ENCODE measurements around the gene XAB2. TPM values are rescaled to one million over a fixed set of nuclear protein-coding genes. Genes with fewer than 3 reads are reported as not detected.

The XAB2 gene
- total RNA-seq, 2 donors from 2014 or later = 34.5 to 36.3 TPM

DNA sequence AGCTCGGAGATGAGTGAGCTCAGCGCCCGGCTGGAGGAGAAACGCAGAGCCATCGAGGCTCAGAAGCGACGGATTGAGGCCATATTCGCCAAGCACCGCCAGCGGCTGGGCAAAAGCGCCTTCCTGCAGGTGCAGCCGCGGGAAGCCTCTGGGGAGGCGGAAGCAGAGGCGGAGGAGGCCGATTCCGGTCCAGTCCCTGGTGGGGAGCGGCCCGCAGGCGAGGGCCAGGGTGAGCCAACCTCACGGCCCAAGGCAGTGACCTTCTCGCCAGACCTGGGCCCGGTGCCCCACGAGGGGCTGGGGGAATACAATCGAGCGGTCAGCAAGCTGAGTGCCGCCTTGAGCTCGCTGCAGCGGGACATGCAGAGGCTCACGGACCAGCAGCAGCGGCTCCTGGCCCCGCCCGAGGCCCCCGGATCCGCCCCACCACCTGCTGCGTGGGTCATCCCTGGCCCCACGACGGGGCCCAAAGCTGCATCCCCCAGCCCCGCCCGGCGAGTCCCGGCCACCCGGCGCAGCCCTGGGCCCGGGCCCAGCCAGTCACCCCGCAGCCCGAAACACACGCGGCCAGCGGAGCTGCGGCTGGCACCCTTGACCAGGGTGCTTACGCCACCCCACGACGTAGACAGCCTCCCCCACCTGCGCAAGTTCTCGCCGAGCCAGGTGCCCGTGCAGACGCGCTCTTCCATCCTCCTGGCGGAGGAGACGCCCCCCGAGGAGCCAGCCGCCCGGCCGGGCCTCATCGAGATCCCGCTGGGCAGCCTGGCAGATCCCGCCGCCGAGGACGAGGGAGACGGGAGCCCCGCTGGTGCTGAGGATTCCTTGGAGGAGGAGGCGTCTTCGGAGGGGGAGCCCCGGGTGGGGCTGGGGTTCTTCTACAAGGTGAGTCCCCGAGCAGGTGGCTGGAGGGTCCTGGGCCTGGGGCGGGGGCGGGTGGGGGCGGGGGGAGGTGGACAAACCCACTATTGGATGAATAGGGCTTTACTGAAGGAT is 16.8 kb downstream of the XAB2 start:
- no peaks in the 10 kb centered on the region for H3K27me3 ChIP-seq
- H3K27ac ChIP-seq = no peak overlapping the region
- DNase-seq (no peak), ATAC-seq (no peak)
- H3K36me3 ChIP-seq (replicated peaks in 1 of 2; ENCODE audit: insufficient read depth in 1 of 2, low read depth in 2 of 2) = peaks cover 14 to 15% of the 10 kb centered on the region in 2 donors
- no peaks in the 10 kb centered on the region for H3K9me3 ChIP-seq
- TF ChIP-seq POLR2A (IDR thresholded peaks at IDR 0.05) = no peak
- TF ChIP-seq, protein P1, sequence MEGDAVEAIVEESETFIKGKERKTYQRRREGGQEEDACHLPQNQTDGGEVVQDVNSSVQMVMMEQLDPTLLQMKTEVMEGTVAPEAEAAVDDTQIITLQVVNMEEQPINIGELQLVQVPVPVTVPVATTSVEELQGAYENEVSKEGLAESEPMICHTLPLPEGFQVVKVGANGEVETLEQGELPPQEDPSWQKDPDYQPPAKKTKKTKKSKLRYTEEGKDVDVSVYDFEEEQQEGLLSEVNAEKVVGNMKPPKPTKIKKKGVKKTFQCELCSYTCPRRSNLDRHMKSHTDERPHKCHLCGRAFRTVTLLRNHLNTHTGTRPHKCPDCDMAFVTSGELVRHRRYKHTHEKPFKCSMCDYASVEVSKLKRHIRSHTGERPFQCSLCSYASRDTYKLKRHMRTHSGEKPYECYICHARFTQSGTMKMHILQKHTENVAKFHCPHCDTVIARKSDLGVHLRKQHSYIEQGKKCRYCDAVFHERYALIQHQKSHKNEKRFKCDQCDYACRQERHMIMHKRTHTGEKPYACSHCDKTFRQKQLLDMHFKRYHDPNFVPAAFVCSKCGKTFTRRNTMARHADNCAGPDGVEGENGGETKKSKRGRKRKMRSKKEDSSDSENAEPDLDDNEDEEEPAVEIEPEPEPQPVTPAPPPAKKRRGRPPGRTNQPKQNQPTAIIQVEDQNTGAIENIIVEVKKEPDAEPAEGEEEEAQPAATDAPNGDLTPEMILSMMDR (IDR thresholded peaks at IDR 0.05) = no peak
- no peak overlapping the region for H3K4me3 ChIP-seq
- peaks cover 5% of the 10 kb centered on the region for H3K4me1 ChIP-seq
- WGBS, 2 donors = 94% methylated on average over 32 to 40 of the region's 81 CpGs
- intact Hi-C loops (cut with DNase I) = no loop called here

DNA sequence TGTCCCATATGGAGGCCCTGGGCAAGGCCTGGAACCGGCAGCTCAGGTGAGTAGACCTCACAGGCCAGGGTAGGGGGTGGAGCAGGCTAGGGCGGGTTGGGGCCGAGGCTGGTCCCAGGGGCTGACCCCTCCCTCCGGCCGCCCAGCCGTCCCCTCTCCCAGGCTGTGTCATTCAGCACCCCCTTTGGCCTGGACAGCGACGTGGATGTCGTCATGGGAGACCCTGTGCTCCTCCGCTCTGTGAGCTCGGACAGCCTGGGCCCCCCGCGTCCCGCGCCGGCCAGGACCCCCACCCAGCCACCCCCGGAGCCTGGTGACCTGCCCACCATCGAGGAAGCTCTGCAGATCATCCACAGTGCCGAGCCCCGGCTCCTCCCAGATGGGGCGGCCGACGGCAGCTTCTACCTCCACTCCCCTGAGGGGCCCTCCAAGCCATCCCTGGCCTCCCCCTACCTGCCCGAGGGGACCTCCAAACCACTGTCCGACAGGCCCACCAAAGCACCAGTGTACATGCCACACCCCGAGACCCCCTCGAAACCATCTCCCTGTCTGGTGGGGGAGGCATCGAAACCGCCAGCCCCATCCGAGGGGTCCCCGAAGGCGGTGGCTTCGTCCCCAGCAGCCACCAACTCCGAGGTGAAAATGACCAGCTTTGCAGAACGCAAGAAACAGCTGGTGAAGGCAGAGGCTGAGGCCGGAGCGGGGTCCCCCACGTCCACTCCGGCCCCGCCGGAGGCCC is 17.6 kb downstream of the XAB2 start:
- WGBS, 2 donors = 87 to 94% methylated on average over 11 to 39 of the region's 41 CpGs
- Histone ChIP-seq H3K9me3 (no peaks in the 10 kb centered on the region), H3K27me3 (no peaks in the 10 kb centered on the region), H3K36me3 (replicated peaks in 1 of 2; ENCODE audit: insufficient read depth in 1 of 2, low read depth in 2 of 2) (peaks cover 13 to 14% of the 10 kb centered on the region in 2 donors), H3K4me3 (no peak overlapping the region), H3K27ac (no peak overlapping the region), H3K4me1 (no peaks in the 10 kb centered on the region)
- intact Hi-C loops (cut with DNase I) = no loop called here
- TF ChIP-seq, protein P1 (IDR thresholded peaks at IDR 0.05) = no peak
- TF ChIP-seq POLR2A (IDR thresholded peaks at IDR 0.05) = no peak
- ATAC-seq (no peak), DNase-seq (no peak)

DNA sequence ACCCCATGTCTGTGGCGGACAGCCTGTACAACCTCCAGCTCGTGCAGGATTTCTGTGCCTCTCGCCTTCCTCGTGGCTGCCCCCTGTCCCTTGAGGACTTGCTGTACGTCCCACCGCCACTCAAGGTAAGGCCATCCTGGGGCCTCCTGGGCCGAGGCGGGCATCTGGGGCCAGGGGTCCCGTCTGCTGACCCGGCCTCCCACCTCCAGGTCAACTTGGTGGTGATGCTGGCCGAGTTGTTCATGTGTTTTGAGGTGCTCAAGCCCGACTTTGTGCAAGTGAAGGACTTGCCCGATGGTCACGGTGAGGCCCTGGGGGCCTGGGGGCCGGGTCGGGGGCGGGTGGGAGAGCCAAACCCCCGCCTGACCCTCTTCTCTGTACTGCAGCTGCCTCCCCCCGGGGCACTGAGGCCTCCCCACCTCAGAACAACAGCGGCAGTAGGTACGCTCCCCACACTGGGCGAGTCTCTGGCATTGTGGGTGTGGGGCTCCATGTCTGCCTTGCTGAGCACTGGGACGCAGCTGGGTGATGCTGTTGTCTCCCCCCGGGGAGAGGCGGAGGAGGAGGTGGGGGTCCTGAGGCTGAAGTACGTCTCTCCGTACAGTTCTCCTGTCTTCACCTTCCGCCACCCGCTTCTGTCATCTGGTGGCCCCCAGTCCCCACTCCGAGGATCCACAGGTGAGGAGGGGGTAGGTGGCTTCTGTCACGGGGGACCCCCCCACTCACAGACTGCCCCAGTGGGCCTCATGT is 18.7 kb downstream of the XAB2 start:
- no peaks in the 10 kb centered on the region for H3K27me3 ChIP-seq
- peaks cover 13 to 14% of the 10 kb centered on the region in 2 donors for H3K36me3 ChIP-seq (replicated peaks in 1 of 2; ENCODE audit: insufficient read depth in 1 of 2, low read depth in 2 of 2)
- DNase-seq = no peak
- intact Hi-C loops (cut with DNase I) = no loop called here
- H3K9me3 ChIP-seq = no peaks in the 10 kb centered on the region
- no peak overlapping the region for H3K27ac ChIP-seq
- H3K4me1 ChIP-seq = no peaks in the 10 kb centered on the region
- 86 to 92% methylated on average over 8 to 28 of the region's 31 CpGs for WGBS, 2 donors
- TF ChIP-seq, protein P1 (IDR thresholded peaks at IDR 0.05) = no peak
- no peak for TF ChIP-seq POLR2A (IDR thresholded peaks at IDR 0.05)
- no peak for ATAC-seq
- no peak overlapping the region for H3K4me3 ChIP-seq

DNA sequence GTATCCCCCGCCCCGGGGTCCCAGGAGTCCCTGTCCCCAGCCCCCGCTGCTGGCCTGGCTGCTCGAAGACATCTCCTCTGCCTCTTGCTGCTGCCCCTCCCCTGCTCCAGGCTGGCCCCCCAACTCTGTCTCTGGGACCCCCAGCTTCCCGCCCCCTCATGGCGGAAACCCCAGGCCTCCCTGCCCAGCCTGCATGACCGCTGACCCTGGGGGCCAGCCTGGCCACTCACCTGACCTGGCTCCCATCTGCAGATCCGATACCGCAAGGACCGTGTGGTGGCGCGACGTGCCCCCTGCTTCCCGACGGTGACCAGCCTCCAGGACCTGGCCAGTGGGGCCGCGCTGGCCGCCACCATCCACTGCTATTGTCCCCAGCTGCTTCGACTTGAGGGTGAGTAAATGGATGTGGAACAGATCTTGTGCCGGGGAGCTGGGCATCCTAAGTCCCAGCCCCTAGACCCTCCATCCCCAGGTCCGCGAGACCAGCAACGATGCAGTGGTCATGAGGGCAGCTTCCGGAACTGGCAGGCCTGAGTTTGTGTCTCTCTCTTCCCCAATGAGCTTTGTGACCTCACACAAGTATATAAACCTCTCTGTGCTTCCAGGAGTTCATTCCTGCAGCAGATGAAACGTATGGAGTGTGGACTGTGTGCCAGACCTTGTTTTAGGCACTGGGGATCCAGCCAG is 21.3 kb downstream of the XAB2 start:
- no peak for ATAC-seq
- H3K27ac ChIP-seq = no peak overlapping the region
- TF ChIP-seq, protein P1 (IDR thresholded peaks at IDR 0.05) = no peak
- no peak for TF ChIP-seq POLR2A (IDR thresholded peaks at IDR 0.05)
- intact Hi-C loops (cut with DNase I) = no loop called here
- peaks cover 7% of the 10 kb centered on the region for H3K4me1 ChIP-seq
- DNase-seq = no peak
- WGBS, 2 donors = 91% methylated on average over 10 to 25 of the region's 25 CpGs
- H3K27me3 ChIP-seq = no peaks in the 10 kb centered on the region
- no peaks in the 10 kb centered on the region for H3K9me3 ChIP-seq
- H3K36me3 ChIP-seq (replicated peaks in 1 of 2; ENCODE audit: insufficient read depth in 1 of 2, low read depth in 2 of 2) = peaks cover 13 to 14% of the 10 kb centered on the region in 2 donors
- H3K4me3 ChIP-seq = no peak overlapping the region
